Heart left ventricle (tissue), 16 donors: ENCODE results near the gene IQCN. TPM values are rescaled to one million over a fixed set of nuclear protein-coding genes. Genes with fewer than 3 reads are reported as not detected.

ENCODE experiments used
- ATAC-seq, 4 donors: fragments of 200-7000 bp; cut with Tn5 transposase; one replicate each; pipeline ENCODE4 v1.9.1; 2020 to 2022; ENCODE audit warnings: moderate library complexity in 4 of 4, mild to moderate bottlenecking in 3 of 4, moderate number of reproducible peaks in 1 of 4
- DNase-seq, 5 donors: peaks; one replicate each; pipeline ENCODE4 v3.0.0-alpha.2; 2020
- H3K27ac ChIP-seq, 12 donors: fragments of 200-600 bp; sonication (generic) in 4 of 12; one replicate each; pipeline versions ENCODE4 v1.5.0 to v1.8.0; 2016 to 2022; ENCODE audit warnings: mild to moderate bottlenecking in 2 of 12
- H3K27me3 ChIP-seq, 9 donors: fragments of 200-600 bp; sonication (generic) in 2 of 9; one replicate each; pipeline versions ENCODE4 v1.5.1 to v1.8.0; 2016 to 2022; ENCODE audit warnings: mild to moderate bottlenecking in 3 of 9
- H3K36me3 ChIP-seq, 9 donors: fragments of 200-600 bp; sonication (generic) in 2 of 9; one replicate each; pipeline versions ENCODE4 v1.5.0 to v1.8.0; 2018 to 2022; ENCODE audit warnings: mild to moderate bottlenecking in 2 of 9
- H3K4me1 ChIP-seq, 12 donors: fragments of 200-600 bp; sonication (generic) in 4 of 12; one replicate each; pipeline versions ENCODE4 v1.5.0 to v1.8.0; 2016 to 2022; ENCODE audit warnings: mild to moderate bottlenecking in 3 of 12
- H3K4me3 ChIP-seq, 12 donors: fragments of 200-600 bp; sonication (generic) in 4 of 12; one replicate each; pipeline versions ENCODE4 v1.5.0 to v1.8.0; 2017 to 2022; ENCODE audit warnings: mild to moderate bottlenecking in 9 of 12, moderate library complexity in 4 of 12
- H3K9me3 ChIP-seq, 12 donors: fragments of 200-600 bp; sonication (generic) in 4 of 12; one replicate each; pipeline versions ENCODE4 v1.5.0 to v1.8.0; 2016 to 2022; ENCODE audit warnings: mild to moderate bottlenecking in 1 of 12
- CTCF ChIP-seq, 12 donors: fragments of 200-600 bp; sonication (generic) in 4 of 12; IDR thresholded peaks; one replicate each; pipeline versions ENCODE4 v1.5.0 to v1.8.0; 2018 to 2022; ENCODE audit warnings: antibody characterized with exemption in 12 of 12, mild to moderate bottlenecking in 5 of 12
- POLR2A ChIP-seq, 2 donors: fragments of 450-650 bp; IDR thresholded peaks; one replicate each; pipeline ENCODE4 v1.6.1; 2017; ENCODE audit warnings: antibody characterized with exemption in 2 of 2, mild to moderate bottlenecking in 2 of 2, moderate library complexity in 2 of 2
- WGBS, 4 donors: extraction: QIAGEN DNeasy Blood & Tissue Kit in 2 of 4; methylation state at CpG; one replicate each; pipeline versions ENCODE4 v1.1.5 to v1.1.7; 2013 to 2018; 5-methylcytosine and 5-hydroxymethylcytosine counted together
- intact Hi-C, 10 donors: fragments of 100-400 bp; cut with DNase I; formaldehyde crosslinking; loops; one replicate each; pipeline versions ENCODE4 v1.11.1 to v1.14.2; 2022
- polyA plus RNA-seq, 2 donors: library from polyadenylated mRNA; stranded (reverse); fragments of 200-250 nt; gene quantifications; one replicate each; pipeline ENCODE4 v1.2.3, GENCODE V29; 2013
- total RNA-seq, 9 donors: library from RNA; depleted of rRNA in 2 of 9; stranded (reverse); fragments of >200 nt in 2 of 9; fragmentation: NEBNext Ultra II Directional in 3 of 9; extraction: Animal tissue kit (Norgen Biotek cat#: 25700) in 3 of 9; gene quantifications; one replicate each; pipeline versions ENCODE4 v1.1.0 to v1.2.4, GENCODE V29; 2016 to 2023
- donor health status: ischemic (EF 13 %, LVEDD 7.1; RV severe dilation, severe dysfunction).
- donor health status: healthy with polysubstance abuse.
- donor health status: DM: no; HTN: yes; CAD: no.
- donor health status: DM: no; HTN: no; CAD: no.
- donor health status: ischemic (EF 25% LVEDD 6.9; RV normal size, moderate dysfunction).
- donor health status: ischemic (EF 25% LVEDD 5.7; RV mildly dilated, moderate dysfunction).
- donor health status: healthy.
- donor health status: DM: yes; HTN: yes; CAD: no.
- donor health status: ischemic (EF 35%, LVEDD 5.7; RV mildly dilated, moderate dysfunction).
- donor health status: nonischemic (EF 11% LVEDD 7.7; RV severe dilation, severe dysfunction).
- donor health status: DM: yes; HTN: yes; CAD: no.
- donor health status: PGD.
- donor health status: ischemic (EF 29% LVEDD 5.4; RV normal size, mild dysfunction).
- donor health status: nonischemic (EF 23%, LVEDD 6.1; RV moderate dilation, normal function).

The IQCN gene
- total and polyA plus RNA-seq, 11 donors = 0.24 to 2.8 (median 0.75) TPM

GRCh38 chr19:18308051-18308947 lies 34.0 kb upstream of the IQCN start:
- peaks cover 0 to 67% (median 16%) of the 10 kb centered on the region in 9 donors for H3K36me3 ChIP-seq
- no peak overlapping the region for H3K4me3 ChIP-seq
- peak overlapping the region in 6 of 12 donors; percentile 4 to 99 (median 69) for H3K27ac ChIP-seq
- H3K27me3 ChIP-seq = no peaks in the 10 kb centered on the region
- DNase-seq (no peak), ATAC-seq (no peak)
- 82 to 90% (median 89%) methylated on average over 14 to 20 of the region's 20 CpGs for WGBS, 4 donors
- no peaks in the 10 kb centered on the region for H3K9me3 ChIP-seq
- peaks cover 5 to 49% (median 31%) of the 10 kb centered on the region in 12 donors for H3K4me1 ChIP-seq
- intact Hi-C loops = no loop called here
- TF ChIP-seq POLR2A (IDR thresholded peaks at IDR 0.05) = no peak
- no peak for TF ChIP-seq CTCF (IDR thresholded peaks at IDR 0.05)

DNA sequence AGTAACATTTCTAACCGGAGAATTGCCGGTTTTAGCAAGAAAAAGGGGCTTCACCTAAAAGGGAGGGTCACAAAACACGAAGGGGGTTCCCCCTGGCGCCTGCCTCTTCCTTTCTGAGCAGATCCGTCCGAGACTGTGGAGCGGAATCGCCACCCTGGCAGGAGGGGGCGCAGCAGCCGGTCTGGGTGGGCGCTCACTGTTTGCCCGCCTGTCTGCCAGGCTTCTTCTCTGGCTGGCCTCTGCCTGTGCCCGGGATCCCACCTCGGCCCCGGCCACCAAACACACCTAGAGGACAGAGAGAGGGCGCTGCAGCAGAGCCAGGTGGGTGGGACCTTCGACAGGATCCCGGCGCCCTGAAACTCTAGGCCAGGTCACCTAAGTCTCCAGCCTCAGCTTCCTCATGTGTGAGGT lies 33.0 kb upstream of the IQCN start:
- intact Hi-C loops = no loop called here
- Histone ChIP-seq H3K4me1 (peaks cover 11 to 59% (median 41%) of the 10 kb centered on the region in 12 donors), H3K4me3 (no peak overlapping the region), H3K36me3 (peaks cover 0 to 59% (median 11%) of the 10 kb centered on the region in 9 donors), H3K9me3 (no peaks in the 10 kb centered on the region), H3K27me3 (no peaks in the 10 kb centered on the region), H3K27ac (peak overlapping the region in 11 of 12 donors; percentile 39 to 100 (median 98))
- no peak for TF ChIP-seq POLR2A (IDR thresholded peaks at IDR 0.05)
- TF ChIP-seq CTCF (IDR thresholded peaks at IDR 0.05) = peak in 1 of 12 donors; percentile 9
- WGBS, 4 donors = 83 to 89% (median 85%) methylated on average over 15 to 19 of the region's 19 CpGs
- DNase-seq = no peak
- no peak for ATAC-seq

- intact Hi-C loops = no loop called here
- Histone ChIP-seq H3K9me3 (no peaks in the 10 kb centered on the region), H3K27ac (peak overlapping the region in 11 of 12 donors; percentile 39 to 100 (median 99)), H3K4me1 (peaks cover 11 to 60% (median 43%) of the 10 kb centered on the region in 12 donors), H3K4me3 (no peak overlapping the region), H3K27me3 (no peaks in the 10 kb centered on the region), H3K36me3 (peaks cover 0 to 55% (median 9%) of the 10 kb centered on the region in 9 donors)
- no peak for TF ChIP-seq POLR2A (IDR thresholded peaks at IDR 0.05)
- no peak for ATAC-seq
- DNase-seq = peak in 1 of 5 donors; percentile 56
- WGBS, 4 donors = 68 to 84% (median 71%) methylated on average over 14 of the region's 14 CpGs
Measured at GRCh38 chr19:18306888-18307260, 32.6 kb upstream of the IQCN start.

GRCh38 chr19:18306209-18306887 lies 32.1 kb upstream of the IQCN start:
- Histone ChIP-seq H3K27me3 (no peaks in the 10 kb centered on the region), H3K9me3 (no peaks in the 10 kb centered on the region), H3K4me1 (peaks cover 14 to 64% (median 45%) of the 10 kb centered on the region in 12 donors), H3K4me3 (no peak overlapping the region), H3K27ac (peak overlapping the region in 11 of 12 donors; percentile 39 to 100 (median 99)), H3K36me3 (peaks cover 0 to 49% (median 9%) of the 10 kb centered on the region in 9 donors)
- intact Hi-C loops = no loop called here
- peak in 1 of 5 donors; percentile 53 for DNase-seq
- WGBS, 4 donors = 83 to 88% (median 86%) methylated on average over 25 to 26 of the region's 26 CpGs
- TF ChIP-seq POLR2A (IDR thresholded peaks at IDR 0.05) (no peak), CTCF (IDR thresholded peaks at IDR 0.05) (no peak)
- no peak for ATAC-seq
